ENCODE data around the gene JUNB. TPM values are rescaled to one million over a fixed set of nuclear protein-coding genes. Genes with fewer than 3 reads are reported as not detected.

The JUNB gene
- total RNA-seq, 1 experiment from 2014 or later: 6.6 TPM

- peak; percentile 52; the same call in 1 of the 2 replicates for TF ChIP-seq FOXP4 (CRISPR knock-in tag; IDR thresholded peaks at IDR 0.05)
- no peak for TF ChIP-seq NR3C1 (CRISPR knock-in tag; conservative IDR thresholded peaks at IDR 0.05; ENCODE audit: low read depth)
- TF ChIP-seq NFATC4 (CRISPR knock-in tag; IDR thresholded peaks at IDR 0.05): no peak
- 0 out of 2 replicates have a peak, but pooled peaks have one; percentile 32 for TF ChIP-seq TCF7 (CRISPR knock-in tag; IDR thresholded peaks at IDR 0.05; ENCODE audit: low read depth)
- TF ChIP-seq ELF4 (CRISPR knock-in tag; IDR thresholded peaks at IDR 0.05; ENCODE audit: low read depth): no peak
- TF ChIP-seq KAT7 (CRISPR knock-in tag; IDR thresholded peaks at IDR 0.05; ENCODE audit: borderline replicate concordance): no peak
- no peak for TF ChIP-seq NR2C2 (CRISPR knock-in tag; IDR thresholded peaks at IDR 0.05)
- peak; percentile 71; the same call in 1 of the 2 replicates for TF ChIP-seq ETV6 (CRISPR knock-in tag; IDR thresholded peaks at IDR 0.05)
- TF ChIP-seq MXD4 (CRISPR knock-in tag; IDR thresholded peaks at IDR 0.05; ENCODE audit: borderline replicate concordance): no peak
- TF ChIP-seq MAX (CRISPR knock-in tag; IDR thresholded peaks at IDR 0.05): peak; percentile 93
- TF ChIP-seq GTF2I (CRISPR knock-in tag; conservative IDR thresholded peaks at IDR 0.05): no peak
- no peak for TF ChIP-seq HMGA2 (CRISPR knock-in tag; IDR thresholded peaks at IDR 0.05)
- TF ChIP-seq FOXP1 (CRISPR knock-in tag; IDR thresholded peaks at IDR 0.05; ENCODE audit: borderline replicate concordance): no peak
- no peak for TF ChIP-seq NFE2L1 (CRISPR knock-in tag; IDR thresholded peaks at IDR 0.05)
- no peak for TF ChIP-seq SMAD4 (CRISPR knock-in tag; IDR thresholded peaks at IDR 0.05)
- TF ChIP-seq ESRRA (CRISPR knock-in tag; IDR thresholded peaks at IDR 0.05; ENCODE audit: borderline replicate concordance): no peak
- TF ChIP-seq ARID4B (CRISPR knock-in tag; IDR thresholded peaks at IDR 0.05; ENCODE audit: borderline replicate concordance): peak; percentile 62; the same call in 1 of the 2 replicates
- no peak for TF ChIP-seq MLX (CRISPR knock-in tag; IDR thresholded peaks at IDR 0.05)
- TF ChIP-seq USF2 (CRISPR knock-in tag; IDR thresholded peaks at IDR 0.05): peak; percentile 99
- no peak for TF ChIP-seq TP53 (CRISPR knock-in tag; IDR thresholded peaks at IDR 0.05)
- TF ChIP-seq TEAD4 (CRISPR knock-in tag; IDR thresholded peaks at IDR 0.05): no peak
- no peak for TF ChIP-seq EMX1 (CRISPR knock-in tag; IDR thresholded peaks at IDR 0.05)
- no peak for TF ChIP-seq ZBTB43 (CRISPR knock-in tag; IDR thresholded peaks at IDR 0.05)
These were observed 16.4 kb upstream of the JUNB start, which contains the start of gene HOOK2 (continued) for GRCh38 chr19:12774588-12775555.

Measured in WTC11 (cell line).